HepG2 (cell line): ENCODE results near the gene KIR3DL3. TPM values are rescaled to one million over a fixed set of nuclear protein-coding genes. Genes with fewer than 3 reads are reported as not detected.

Experiments used
- CREB3 ChIP-seq: sonication (generic); formaldehyde crosslinking; IDR thresholded peaks from 2 replicates; pipeline ENCODE4 v1.5.0; 2020; ENCODE audit warnings: missing genetic modification reagents
- HHEX ChIP-seq: IDR thresholded peaks from 2 replicates; pipeline ENCODE4 v1.6.1; 2016; ENCODE audit warnings: control low read depth
- HMG20B ChIP-seq: conservative IDR thresholded peaks from 2 replicates; pipeline ENCODE4 v1.6.1; 2016; ENCODE audit warnings: missing genetic modification reagents, missing compliant biosample characterization
- HNF1A ChIP-seq, 2 experiments: sonication (generic) in 1 of 2; formaldehyde crosslinking in 1 of 2; IDR thresholded peaks; 2 replicates each; pipeline versions ENCODE4 v1.4.0 to v1.6.1; 2016 to 2020; ENCODE audit warnings: borderline replicate concordance in 1 of 2, low read depth in 1 of 2, mild to moderate bottlenecking in 1 of 2, missing genetic modification reagents in 1 of 2
- HOMEZ ChIP-seq: IDR thresholded peaks from 2 replicates; pipeline ENCODE4 v1.6.1; 2016; ENCODE audit warnings: low read depth
- LCORL ChIP-seq, 2 experiments: fragments of 450-650 bp in 1 of 2; sonication (generic) in 1 of 2; formaldehyde crosslinking in 1 of 2; IDR thresholded peaks; 2 replicates each; pipeline versions ENCODE4 v1.5.0 to v1.6.1; 2017 to 2020; ENCODE audit warnings: antibody characterized with exemption in 1 of 2, missing genetic modification reagents in 1 of 2
- MLXIP ChIP-seq: sonication (generic); formaldehyde crosslinking; IDR thresholded peaks from 2 replicates; pipeline ENCODE4 v1.9.0; 2021; ENCODE audit warnings: missing genetic modification reagents, borderline replicate concordance
- PRDM10 ChIP-seq: sonication (generic); formaldehyde crosslinking; IDR thresholded peaks from 2 replicates; pipeline ENCODE4 v1.4.0; 2020; ENCODE audit warnings: low read depth, missing genetic modification reagents
- ZNF350 ChIP-seq: sonication (generic); formaldehyde crosslinking; IDR thresholded peaks from 2 replicates; pipeline ENCODE4 v1.4.0; 2020; ENCODE audit warnings: mild to moderate bottlenecking, low read depth, missing genetic modification reagents, borderline replicate concordance
- ZNF354B ChIP-seq: sonication (generic); formaldehyde crosslinking; IDR thresholded peaks from 2 replicates; pipeline ENCODE4 v1.8.0; 2022; ENCODE audit warnings: mild to moderate bottlenecking, missing genetic modification reagents
- ZNF777 ChIP-seq: sonication (generic); formaldehyde crosslinking; IDR thresholded peaks from 2 replicates; pipeline ENCODE4 v1.4.0; 2020; ENCODE audit warnings: missing genetic modification reagents
- ZNF841 ChIP-seq: sonication (generic); formaldehyde crosslinking; IDR thresholded peaks from 2 replicates; pipeline ENCODE4 v1.8.1; 2023; ENCODE audit warnings: missing genetic modification reagents, borderline replicate concordance
- polyA plus RNA-seq, 8 experiments: library from polyadenylated mRNA; depleted of rRNA in 3 of 8; stranded (reverse) in 7 of 8; unstranded in 1 of 8; fragments of >200 nt; fragmentation: Illumina TruSeq in 4 of 8; extraction: Trizol in 4 of 8; gene quantifications; 2 replicates each; pipeline versions ENCODE4 v1.2.1 to v1.2.3, GENCODE V29; 2011 to 2016; ENCODE audit warnings: low read depth in 4 of 8, missing spikeins in 1 of 8, mixed read lengths in 1 of 8; ENCODE audit not compliant: insufficient read depth in 1 of 8
- total RNA-seq, 5 experiments: library from RNA; depleted of rRNA; stranded (reverse); fragments of >200 nt; fragmentation: Illumina TruSeq; extraction: Trizol; gene quantifications; 2 replicates each; pipeline ENCODE4 v1.2.3, GENCODE V29; 2016; ENCODE audit warnings: low read depth in 1 of 5
- TF ChIP-seq, protein P1 (sequence below): sonication (generic); formaldehyde crosslinking; IDR thresholded peaks from 2 replicates; pipeline ENCODE4 v1.9.0; 2021; ENCODE audit warnings: missing genetic modification reagents, borderline replicate concordance

The KIR3DL3 gene
- total and polyA plus RNA-seq, 2 of the 13 experiments (the other 11 are each of a cell fraction or from before 2014, with no cell fraction given) = not detected

GRCh38 chr19:54684527-54684926 is 39.7 kb upstream of the KIR3DL3 start (continued):
- TF ChIP-seq HNF1A (IDR thresholded peaks at IDR 0.05; ENCODE audit: low read depth) = no peak
- TF ChIP-seq HNF1A (CRISPR knock-in tag; IDR thresholded peaks at IDR 0.05; ENCODE audit: borderline replicate concordance) = no peak
- peak; percentile 35; the same call in 1 of the 2 replicates for TF ChIP-seq ZNF777 (CRISPR knock-in tag)
- TF ChIP-seq, protein P1, sequence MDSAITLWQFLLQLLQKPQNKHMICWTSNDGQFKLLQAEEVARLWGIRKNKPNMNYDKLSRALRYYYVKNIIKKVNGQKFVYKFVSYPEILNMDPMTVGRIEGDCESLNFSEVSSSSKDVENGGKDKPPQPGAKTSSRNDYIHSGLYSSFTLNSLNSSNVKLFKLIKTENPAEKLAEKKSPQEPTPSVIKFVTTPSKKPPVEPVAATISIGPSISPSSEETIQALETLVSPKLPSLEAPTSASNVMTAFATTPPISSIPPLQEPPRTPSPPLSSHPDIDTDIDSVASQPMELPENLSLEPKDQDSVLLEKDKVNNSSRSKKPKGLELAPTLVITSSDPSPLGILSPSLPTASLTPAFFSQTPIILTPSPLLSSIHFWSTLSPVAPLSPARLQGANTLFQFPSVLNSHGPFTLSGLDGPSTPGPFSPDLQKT = no peak
- peak; percentile 65; the same call in 1 of the 2 replicates for TF ChIP-seq MLXIP (CRISPR knock-in tag)
- TF ChIP-seq PRDM10 (CRISPR knock-in tag) = 0 out of 2 replicates have a peak, but pooled peaks have one; percentile 53
- no peak for TF ChIP-seq ZNF841 (CRISPR knock-in tag)
- TF ChIP-seq HOMEZ (CRISPR knock-in tag) = no peak
- no peak for TF ChIP-seq ZNF354B (CRISPR knock-in tag)
- TF ChIP-seq HHEX (CRISPR knock-in tag) = no peak
- peak; percentile 59; the same call in 1 of the 2 replicates for TF ChIP-seq HMG20B (CRISPR knock-in tag)
- no peak for TF ChIP-seq ZNF350 (CRISPR knock-in tag)
- TF ChIP-seq CREB3 (CRISPR knock-in tag) = peak; percentile 81; the same call in 1 of the 2 replicates
- no peak for TF ChIP-seq LCORL (IDR thresholded peaks at IDR 0.05)
- no peak for TF ChIP-seq LCORL (CRISPR knock-in tag; IDR thresholded peaks at IDR 0.05)
